Stimulated activated CD4-positive, alpha-beta T cell treated with anti-CD3 and anti-CD28 coated beads, Interleukin-12 subunit alpha, Interleukin-12 subunit beta, amount 100 ng/mL, for 48 hours (primary cell): Measurements from ENCODE around the gene FBLN5.

ENCODE experiments used
- DNase-seq, 3 donors: peaks; one replicate each; pipeline ENCODE4 v3.0.0-alpha.2; 2020; ENCODE audit warnings: low read depth in 2 of 3, low spot score in 1 of 3

Gene FBLN5

GRCh38 chr14:91834571-91834970, 112.9 kb downstream of the FBLN5 start:
- no peak for DNase-seq

GRCh38 chr14:91831337-91831736, 116.2 kb downstream of the FBLN5 start:
- no peak for DNase-seq

- DNase-seq, result peak in 1 of 3 donors; percentile 4
Measured at GRCh38 chr14:91830777-91831176, 116.7 kb downstream of the FBLN5 start.

GRCh38 chr14:91829511-91829910, 118.0 kb downstream of the FBLN5 start:
- DNase-seq, result no peak

GRCh38 chr14:91827746-91828145, 119.7 kb downstream of the FBLN5 start:
- DNase-seq, result no peak
